Stimulated activated naive CD4-positive, alpha-beta T cell (primary cell): ENCODE data around the gene MAP3K14.
"Not testable (repeated sequence)": the region's sequence is repeated elsewhere in the genome, so short reads cannot be mapped to it uniquely, and the experiment has no call there.

Experiments used
- DNase-seq, 6 experiments: peaks; one replicate each; lab custom pipeline; 2025; lab: John Stamatoyannopoulos, UW

Gene MAP3K14

DNA sequence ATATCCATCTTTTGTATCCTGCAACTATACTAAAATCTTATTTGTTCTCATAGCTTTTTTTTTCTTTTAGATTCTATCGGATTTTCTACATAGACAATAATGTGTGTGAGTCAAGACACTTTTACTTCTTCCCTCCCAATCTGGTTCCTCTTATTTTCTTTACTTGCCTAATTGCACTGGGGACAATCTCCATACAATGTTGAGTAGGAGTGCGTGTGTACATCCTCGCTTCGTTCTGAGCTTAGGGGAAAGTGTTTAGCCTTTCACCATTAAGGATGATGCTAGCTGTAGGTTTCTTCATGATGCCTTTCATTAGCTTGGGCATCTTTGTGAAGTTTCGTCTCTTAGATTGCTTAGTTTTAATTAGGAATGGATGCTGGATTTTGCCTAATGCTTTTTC lies 57.8 kb downstream of the MAP3K14 start:
- DNase-seq, result no peak

DNA sequence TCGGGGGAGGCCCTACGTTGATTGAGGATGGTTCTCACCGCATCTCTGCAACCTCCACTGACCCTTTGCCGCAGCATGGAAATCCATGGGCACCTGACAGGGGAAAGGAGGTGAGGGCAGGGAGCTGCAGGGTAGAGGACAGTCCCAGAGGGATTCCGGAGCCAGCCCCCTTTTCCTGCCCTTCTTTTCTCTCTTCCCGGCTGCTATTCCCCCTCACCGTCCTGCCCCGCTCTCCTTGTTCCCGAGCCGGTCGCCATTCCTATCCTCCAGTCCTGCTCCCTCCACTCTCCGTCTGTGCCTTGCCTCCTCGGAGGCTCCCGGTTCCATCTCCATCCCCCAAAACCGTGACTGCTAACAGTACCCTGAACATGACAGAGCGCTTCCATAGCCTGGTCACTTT lies 59.7 kb downstream of the MAP3K14 start:
- no peak for DNase-seq

DNA sequence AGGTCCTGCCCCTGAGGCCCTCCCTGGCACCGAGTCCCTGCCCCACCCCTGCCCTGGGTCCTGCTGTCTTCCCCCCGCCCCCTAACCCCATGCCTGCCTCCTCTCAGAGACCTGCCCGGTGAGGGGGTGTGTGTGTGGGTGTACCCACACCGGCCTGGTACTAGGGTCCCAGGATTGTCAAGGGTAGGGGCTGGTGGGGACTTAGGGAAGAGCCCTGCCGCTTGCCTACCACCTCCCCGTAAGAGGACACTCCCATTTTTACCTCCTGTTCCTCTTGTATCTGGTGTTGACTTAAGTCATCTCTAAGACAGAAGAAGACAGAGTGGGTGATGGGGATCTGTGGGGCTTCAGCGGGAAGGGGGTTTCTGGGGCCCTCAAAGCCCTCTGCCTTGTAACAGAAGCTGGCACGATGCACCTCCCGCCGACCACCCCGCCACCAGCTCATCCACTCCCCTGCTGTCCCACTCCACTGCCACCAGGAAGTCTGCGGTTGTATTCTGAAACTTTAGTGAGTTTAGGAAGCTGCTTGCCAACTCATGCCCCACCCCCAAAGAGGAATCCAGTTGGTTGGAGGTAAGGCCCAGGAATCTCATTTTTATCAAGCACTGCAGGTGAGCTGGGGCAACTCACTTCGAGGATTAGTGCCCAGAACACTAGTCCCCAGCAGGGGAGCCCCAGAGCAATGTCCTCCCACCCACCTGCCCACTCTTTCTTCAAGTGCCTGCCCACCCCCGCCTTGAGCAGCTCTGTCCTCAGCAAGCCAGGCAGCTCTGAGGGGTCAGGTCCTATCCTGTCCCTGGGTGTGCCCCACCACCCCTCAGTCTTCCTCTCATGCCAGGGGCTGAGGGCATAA lies 60.5 kb downstream of the MAP3K14 start:
- peak in 1 of 6 experiments; percentile 30 for DNase-seq

DNA sequence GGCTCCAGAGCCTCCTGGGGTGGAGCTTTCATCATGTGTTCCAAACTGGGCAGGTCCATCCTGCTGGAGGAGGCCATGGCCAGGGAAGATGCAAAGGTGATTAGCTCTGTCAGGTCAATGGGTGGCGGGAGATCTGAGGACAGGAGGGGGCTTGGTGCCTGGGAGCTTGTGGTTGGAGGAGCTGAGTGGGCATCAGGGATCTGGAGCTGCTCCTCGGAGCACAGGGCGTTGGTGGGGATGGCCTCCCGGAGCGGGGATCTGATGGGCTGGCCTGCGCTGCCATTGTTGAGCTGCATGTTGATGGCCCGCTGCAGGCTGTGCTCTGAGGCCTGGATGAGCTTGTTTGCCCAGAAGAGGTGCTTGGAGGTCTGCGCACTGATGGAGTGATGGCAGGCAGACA lies 61.5 kb downstream of the MAP3K14 start:
- DNase-seq, result no peak

DNA sequence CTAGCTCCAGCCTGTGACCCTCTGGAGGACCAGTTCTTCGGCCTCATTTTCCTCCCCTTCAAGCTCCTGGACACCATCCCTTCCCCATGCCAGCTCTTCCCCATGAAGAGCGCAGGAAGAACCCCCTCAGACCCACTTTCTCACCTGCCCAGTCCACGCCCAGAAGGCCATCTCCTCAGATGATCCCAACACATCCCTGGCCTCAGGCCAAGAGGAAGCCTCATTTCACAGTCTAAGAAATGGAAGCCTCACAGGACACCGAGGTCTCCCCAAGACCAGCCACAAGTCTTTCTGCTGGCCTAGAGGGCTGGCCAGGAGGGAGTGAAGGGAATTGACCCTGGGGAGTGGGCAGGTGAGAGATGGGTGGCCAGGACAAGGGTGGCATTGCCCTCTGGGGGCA lies 62.9 kb downstream of the MAP3K14 start:
- DNase-seq, result no peak

DNA sequence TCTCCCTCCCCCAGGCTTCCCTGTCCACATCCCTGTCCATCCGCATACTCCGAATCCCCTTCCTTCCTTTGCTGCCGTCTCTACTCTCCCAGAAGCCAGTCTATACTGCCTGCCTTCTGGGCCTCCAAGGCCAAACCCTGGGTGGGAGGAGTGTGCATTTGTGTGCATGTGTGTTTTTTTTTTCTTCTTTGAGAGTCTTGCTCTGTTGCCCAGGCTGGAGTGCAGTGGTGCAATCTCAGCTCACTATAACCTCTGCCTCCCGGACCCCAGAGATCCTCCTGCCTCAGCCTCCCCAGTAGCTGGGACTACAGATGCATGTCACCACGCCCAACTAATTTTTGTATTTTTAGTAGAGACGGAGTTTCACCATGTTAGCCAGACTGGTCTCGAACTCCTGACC lies 63.6 kb downstream of the MAP3K14 start:
- DNase-seq, result not testable (repeated sequence)

DNA sequence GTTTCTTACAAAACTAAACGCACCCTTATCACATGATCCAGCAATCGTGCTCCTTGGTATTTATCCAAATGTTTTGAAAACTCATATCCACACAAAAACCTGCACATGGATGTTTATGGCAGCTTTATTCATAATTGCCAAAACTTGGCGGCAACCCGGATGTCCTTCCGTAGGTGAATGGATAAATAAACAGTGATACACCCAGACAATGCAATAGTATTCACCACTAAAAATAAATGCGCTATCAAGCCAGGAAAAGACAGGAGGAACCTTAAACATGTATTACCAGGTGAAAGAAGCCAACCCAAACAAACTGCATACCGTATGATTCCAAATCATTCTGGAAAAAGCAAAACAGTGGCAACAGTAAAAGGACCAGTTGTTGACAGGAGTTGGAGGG lies 64.9 kb downstream of the MAP3K14 start:
- no peak for DNase-seq

DNA sequence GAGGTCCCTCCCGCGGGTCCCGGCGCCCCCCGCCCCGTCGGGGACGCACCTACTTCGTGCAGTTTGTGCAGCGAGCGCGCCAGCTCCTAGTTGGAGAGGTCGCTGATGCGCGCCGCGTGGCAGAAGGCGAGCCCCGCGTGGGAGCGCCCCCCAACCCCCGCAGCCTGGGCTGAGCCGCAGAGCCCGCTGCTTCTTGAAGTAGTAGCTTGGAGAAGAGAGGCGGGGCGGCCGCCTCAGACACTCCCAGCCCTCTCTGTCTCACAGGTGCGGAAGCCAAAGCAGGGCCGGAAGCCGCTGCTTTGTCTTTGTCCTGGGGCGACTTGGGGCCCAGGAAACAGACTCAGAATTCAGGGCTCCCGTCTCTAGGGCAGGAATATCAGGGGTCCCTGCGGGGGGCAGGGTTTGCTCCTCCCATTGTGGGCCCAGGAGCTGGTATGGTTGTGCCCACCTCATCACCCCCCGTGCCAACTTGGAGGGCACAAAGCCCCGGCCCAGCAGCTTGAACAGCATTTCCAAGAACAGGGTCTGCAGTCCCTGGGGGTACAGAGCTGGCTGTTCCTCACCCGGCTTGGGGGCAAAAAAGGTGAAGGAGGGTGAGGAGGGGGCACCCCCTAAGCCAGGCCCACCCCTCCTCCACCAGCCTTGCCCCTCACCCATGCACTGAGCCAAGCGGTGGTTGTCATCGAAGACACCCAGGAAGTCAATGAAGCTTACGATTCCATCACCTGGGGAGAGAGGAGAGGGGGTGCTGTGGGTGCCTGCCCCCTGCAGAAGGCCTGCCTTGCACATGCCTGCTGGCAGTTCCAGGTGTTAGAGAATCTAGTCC lies 68.5 kb downstream of the MAP3K14 start:
- DNase-seq, result peak; percentile 78 to 88 (median 82)

DNA sequence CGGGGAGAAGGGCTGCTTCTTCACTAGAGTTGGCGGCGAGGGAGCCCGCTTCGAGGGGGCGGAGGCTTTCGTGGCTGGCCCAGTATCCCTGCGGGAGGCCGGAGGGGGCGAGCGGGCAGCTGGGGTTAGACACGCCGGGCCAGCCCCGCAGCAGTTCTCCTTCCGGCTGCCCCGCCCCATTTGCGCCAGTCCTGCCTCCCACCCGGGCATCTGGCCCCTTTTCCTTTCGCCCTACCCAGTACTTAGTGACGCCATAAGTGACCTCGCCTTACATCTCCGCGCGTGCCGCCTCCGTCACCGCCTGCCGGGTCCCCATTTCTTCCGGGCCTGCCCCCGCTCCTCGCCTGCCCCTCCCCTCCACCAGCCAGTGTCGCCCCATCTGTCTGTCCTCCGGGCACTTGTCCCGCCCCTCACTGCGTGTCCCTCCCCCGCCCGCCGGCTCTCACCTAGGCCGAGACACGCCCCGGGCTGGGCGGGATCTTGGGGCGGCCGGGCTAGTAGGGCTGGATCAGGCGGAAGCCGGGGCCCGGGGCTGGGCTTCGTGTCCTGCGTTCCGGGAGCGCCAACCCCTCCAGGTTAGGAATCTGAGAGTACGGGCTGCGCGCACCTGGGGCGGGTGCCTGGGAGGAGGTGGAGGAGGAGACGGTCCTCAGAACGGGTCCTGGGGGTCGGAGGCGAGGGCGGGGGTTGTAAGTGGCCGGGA lies 69.2 kb downstream of the MAP3K14 start:
- peak; percentile 83 to 94 (median 87) for DNase-seq

DNA sequence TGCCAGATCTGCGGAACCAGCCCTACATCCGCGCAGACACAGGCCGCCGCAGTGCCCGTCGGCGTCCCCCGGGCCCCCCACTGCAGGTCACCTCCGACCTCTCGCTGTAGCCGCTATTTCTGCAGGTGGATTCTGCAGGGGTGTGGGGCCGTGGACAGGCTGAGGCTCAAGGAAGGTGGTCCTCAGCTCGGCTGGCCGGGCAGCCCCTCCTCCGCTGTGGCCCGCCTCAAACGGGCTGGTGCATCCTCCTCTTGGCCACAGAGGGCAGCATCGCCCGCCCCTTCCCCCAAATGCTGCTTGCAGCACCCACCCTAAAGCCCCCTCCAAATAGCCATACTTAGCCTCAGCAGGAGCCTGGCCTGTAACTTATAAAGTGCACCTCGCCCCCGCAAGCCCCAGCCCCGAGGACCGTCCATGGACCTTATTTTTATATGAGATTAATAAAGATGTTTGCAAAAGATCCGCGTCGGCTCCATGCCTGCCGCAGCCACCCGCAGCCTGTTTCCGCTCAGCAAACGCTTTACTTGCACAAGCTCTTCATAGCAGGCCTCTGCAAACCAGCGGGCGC lies 69.9 kb downstream of the MAP3K14 start:
- peak in 2 of 6 experiments; percentile 34 to 64 for DNase-seq

DNA sequence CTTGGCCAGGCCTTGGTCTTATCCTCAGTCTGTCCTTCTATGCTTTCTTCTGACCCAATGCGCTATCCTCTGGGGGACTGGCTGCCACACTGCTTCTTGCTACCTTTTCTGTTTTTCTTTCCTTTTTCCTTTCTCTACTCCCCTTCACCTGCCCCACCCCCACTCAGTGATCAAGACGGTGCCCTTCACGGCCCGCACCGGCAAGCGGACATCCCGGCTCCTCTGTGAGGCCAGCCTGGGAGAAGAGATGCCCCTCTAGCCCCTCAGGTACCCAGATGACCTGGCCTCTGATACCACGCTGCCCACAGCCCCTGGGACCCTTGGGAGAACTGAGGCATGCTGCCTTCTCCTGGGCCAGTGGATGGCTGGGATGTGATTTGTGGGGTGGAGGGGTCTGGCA lies 70.5 kb downstream of the MAP3K14 start:
- DNase-seq, result no peak

DNA sequence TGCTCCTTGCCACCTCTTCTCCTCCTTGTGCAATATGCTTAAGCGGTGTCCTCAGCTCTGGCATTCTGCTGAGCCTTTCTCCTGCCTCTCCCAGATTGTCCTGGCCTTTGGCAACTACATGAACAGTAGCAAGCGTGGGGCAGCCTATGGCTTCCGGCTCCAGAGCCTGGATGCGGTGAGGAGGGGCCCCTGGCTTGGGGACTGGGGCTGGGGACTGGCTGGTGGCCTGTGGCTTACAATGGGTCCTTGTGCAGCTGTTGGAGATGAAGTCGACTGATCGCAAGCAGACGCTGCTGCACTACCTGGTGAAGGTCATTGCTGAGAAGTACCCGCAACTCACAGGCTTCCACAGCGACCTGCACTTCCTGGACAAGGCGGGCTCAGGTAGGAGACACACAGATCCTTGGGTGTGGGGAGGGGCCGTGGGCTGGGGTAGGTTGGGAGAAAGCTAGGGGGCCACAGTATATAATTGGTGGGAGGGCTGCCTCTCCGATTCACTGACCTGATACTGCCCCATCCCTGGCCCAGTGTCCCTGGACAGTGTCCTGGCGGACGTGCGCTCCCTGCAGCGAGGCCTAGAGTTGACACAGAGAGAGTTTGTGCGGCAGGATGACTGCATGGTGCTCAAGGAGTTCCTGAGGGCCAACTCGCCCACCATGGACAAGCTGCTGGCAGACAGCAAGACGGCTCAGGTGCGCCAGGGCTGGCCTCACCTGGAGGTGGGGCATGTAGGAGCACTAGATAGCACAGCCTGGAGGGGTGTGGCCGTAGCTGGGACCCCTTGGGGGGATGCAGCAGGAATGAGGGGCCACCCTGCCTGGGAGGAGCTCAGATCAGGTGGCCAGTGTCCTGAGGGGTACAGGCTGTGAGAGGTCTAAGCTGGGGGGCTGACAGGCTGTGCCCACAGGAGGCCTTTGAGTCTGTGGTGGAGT lies 71.8 kb downstream of the MAP3K14 start:
- DNase-seq, result no peak

DNA sequence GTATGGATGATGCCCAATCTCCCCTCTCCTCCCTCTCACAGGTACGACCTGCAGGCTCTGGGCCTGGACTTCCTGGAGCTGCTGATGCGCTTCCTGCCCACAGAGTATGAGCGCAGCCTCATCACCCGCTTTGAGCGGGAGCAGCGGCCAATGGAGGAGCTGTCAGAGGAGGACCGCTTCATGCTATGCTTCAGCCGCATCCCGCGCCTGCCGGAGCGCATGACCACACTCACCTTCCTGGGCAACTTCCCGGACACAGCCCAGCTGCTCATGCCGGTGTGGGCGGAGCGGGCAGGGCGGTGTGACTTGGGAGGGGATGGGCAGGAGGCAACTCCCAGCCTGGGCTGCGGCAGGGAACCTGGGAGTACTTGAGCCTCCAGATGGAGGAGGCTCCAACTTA lies 73.1 kb downstream of the MAP3K14 start:
- DNase-seq, result no peak

DNA sequence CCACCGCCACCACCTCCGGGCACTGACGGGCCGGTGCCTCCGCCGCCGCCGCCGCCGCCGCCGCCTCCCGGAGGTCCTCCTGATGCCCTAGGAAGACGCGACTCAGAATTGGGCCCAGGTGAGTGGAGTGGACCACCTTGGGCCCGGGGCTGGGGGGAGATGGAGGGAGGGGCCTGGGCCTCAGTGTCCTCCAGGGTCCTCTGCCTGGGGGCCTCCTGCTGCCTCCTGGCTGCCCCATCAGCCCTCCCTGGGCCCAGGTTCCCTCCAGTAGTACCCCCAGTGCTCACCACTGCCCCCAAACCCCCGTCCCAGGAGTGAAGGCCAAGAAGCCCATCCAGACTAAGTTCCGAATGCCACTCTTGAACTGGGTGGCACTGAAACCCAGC lies 74.8 kb downstream of the MAP3K14 start:
- DNase-seq, result no peak

DNA sequence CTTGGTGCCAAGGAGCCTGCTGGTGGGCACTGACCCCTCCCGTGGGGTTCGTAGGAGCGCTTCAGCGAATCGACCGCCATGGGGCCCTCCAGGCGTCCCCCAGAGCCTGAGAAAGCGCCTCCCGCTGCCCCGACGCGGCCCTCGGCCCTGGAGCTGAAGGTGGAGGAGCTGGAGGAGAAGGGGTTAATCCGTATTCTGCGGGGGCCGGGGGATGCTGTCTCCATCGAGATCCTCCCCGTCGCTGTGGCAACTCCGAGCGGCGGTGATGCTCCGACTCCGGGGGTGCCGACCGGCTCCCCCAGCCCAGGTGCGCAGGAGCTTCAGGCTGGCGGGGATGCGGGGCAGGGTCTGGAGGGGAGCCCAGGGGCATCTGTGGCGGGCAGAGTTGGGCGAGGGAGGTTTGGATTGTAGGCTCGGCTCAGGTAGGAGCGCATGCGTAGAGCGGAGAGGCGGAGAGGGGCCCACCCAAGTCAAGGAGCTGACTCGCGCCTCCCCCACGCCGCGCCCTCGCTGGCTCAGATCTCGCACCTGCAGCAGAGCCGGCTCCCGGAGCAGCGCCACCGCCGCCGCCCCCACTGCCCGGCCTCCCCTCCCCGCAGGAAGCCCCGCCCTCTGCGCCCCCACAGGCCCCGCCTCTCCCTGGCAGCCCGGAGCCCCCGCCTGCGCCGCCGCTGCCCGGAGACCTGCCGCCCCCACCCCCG lies 75.3 kb downstream of the MAP3K14 start:
- no peak for DNase-seq

DNA sequence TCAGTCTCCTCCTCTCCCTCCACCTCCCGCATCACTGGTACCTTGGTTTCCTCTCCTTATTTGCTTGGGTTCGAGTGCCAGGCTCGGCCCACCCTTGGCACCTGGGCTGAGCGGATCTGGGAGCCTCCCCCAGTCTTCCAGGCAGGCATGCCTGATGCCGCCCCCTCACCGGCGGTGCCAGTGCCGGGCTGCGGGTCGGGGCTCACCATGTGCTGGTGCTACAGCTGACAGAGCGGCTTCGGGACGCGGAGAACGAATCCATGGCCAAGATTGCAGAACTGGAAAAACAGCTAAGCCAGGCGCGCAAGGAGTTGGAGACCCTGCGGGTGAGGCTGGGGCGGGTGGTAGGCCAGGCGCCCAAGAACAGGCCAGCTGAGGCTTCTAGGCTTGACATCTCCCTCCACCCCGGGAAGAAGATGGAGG lies 75.9 kb downstream of the MAP3K14 start:
- DNase-seq, result no peak

DNA sequence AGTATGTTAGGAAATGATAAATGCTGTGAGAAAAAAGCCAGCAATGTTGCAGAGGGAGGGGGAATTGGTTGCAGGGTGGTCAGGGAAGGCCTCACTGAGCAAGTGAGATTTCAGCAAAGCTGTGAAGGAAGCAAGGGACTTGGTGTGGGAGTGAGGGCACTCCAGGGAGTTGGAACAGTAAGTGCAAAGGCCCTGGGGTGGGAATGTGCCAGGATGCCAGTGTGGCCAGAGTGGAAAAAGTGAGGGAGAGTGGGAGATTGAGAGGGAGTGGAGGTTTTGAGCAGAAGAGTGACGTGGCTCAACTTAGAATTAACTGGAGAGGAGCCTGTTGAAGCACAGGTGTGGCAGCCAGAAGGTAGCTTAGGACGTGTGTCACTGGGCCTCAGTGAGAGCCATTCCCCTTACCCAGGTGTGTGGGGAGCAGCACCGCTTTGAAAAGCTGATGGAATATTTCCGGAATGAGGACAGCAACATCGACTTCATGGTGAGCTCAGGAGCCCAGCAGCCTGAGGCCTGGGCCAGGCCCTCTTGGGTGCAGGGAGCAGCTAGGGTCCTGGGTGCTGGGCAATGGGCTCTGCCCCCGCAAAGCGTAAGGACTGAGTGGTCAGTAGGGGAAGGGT lies 78.6 kb downstream of the MAP3K14 start:
- no peak for DNase-seq

DNA sequence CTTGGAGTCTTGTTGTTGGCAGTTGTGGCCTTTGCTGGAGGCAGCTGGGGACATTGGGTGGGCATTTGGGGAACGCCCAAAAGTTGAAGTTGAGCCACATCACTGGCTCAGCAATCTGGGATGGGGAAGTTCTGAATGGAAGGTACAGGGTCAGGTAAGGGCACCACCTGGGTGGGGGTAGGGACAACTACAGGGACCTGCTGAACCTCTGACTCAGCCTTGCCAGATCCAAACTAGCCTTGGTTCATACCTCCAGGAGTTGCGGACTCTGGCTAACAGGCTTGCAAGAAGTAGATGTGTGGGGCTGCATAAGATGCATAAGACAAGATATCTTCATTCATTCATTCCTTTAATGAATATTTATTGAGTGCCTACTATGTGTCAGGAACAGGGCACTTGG lies 79.1 kb downstream of the MAP3K14 start:
- no peak for DNase-seq

DNA sequence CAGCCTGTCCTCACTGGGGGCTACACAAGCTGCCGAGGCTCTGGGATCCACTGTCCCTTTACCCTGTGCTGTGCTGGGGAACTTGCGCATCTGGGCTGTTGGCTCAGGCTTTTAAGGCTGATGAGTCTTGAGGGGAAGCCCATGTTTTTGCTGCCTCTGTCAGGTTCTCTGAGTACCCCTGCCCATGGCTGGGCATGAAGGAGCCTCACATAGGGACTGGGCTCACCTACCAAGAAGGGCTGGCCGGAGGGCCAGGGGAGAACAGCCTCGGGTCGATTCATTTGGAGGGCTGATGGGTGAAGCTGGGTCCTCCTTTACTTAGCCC lies 80.6 kb downstream of the MAP3K14 start:
- DNase-seq, result no peak
